ENCODE results near the gene ULK2.
"Not testable (repeated sequence)": the region's sequence is repeated elsewhere in the genome, so short reads cannot be mapped to it uniquely, and the experiment has no call there.

Gene ULK2

GRCh38 chr17:19766016-19766415, 101.7 kb downstream of the ULK2 start:
- no peak for TF ChIP-seq CTCF (IDR thresholded peaks at IDR 0.05; ENCODE audit: extremely low read depth, missing control alignments)
- no peak for DNase-seq (ENCODE audit: low spot score)

GRCh38 chr17:19763991-19764390, 103.7 kb downstream of the ULK2 start:
- DNase-seq (ENCODE audit: low spot score) = not testable (repeated sequence)

GRCh38 chr17:19763416-19763815, 104.3 kb downstream of the ULK2 start:
- no peak for DNase-seq (ENCODE audit: low spot score)
- no peak for TF ChIP-seq CTCF (IDR thresholded peaks at IDR 0.05; ENCODE audit: extremely low read depth, missing control alignments)

- peak; percentile 63 for TF ChIP-seq CTCF (IDR thresholded peaks at IDR 0.05; ENCODE audit: extremely low read depth, missing control alignments)
- peak; percentile 72 for DNase-seq (ENCODE audit: low spot score)
Observed at GRCh38 chr17:19762515-19762961, 105.2 kb downstream of the ULK2 start.

GRCh38 chr17:19760746-19761145, 107.0 kb downstream of the ULK2 start:
- TF ChIP-seq CTCF (IDR thresholded peaks at IDR 0.05; ENCODE audit: extremely low read depth, missing control alignments) = no peak
- DNase-seq (ENCODE audit: low spot score) = no peak

- TF ChIP-seq CTCF (IDR thresholded peaks at IDR 0.05; ENCODE audit: extremely low read depth, missing control alignments) = no peak
- no peak for DNase-seq (ENCODE audit: low spot score)
Observed at GRCh38 chr17:19759568-19760549, 107.9 kb downstream of the ULK2 start.

- DNase-seq (ENCODE audit: low spot score) = no peak
- no peak for TF ChIP-seq CTCF (IDR thresholded peaks at IDR 0.05; ENCODE audit: extremely low read depth, missing control alignments)
Observed at GRCh38 chr17:19757536-19758180, 110.1 kb downstream of the ULK2 start.
